ENCODE data around the gene BBOX1. TPM values are rescaled to one million over a fixed set of nuclear protein-coding genes. Genes with fewer than 3 reads are reported as not detected.

Gene BBOX1
- total RNA-seq, 1 experiment from 2014 or later: not detected

DNA sequence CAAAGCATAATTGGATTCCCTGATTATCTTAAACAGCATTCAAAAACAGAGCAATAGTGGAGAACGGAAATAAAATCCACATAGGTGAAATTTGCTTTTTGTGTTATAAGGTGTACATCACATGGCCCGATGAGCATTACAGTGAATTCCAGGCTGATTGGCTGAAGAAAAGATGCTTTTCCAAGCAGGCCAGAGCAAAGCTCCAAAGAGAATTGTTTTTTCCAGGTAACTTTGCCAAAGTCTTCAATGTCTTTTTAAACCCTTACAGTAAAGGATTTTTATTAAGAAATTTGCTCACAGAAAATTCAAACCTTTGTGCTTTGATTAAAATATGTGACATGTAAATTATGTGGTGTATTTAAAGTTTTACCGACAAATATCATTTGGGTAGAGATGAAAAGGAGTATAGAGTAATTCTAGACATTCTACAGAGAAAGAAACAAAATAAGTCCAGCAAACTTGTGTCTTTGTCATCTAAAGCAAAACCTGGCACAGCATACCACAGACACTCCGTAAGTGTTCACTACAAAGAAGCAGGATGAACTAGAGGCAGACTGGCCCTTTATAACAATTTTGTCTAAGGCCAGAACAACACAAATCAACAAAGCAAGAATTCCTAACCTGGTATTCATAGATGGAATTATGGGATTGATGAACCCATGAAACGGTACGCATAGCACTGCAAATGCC, 16.6 kb downstream of the BBOX1 start:
- H3K4me2 ChIP-seq: no peak overlapping the region
- TF ChIP-seq EZH2 (IDR thresholded peaks at IDR 0.05; ENCODE audit: low read depth): no peak
- TF ChIP-seq, protein P1, sequence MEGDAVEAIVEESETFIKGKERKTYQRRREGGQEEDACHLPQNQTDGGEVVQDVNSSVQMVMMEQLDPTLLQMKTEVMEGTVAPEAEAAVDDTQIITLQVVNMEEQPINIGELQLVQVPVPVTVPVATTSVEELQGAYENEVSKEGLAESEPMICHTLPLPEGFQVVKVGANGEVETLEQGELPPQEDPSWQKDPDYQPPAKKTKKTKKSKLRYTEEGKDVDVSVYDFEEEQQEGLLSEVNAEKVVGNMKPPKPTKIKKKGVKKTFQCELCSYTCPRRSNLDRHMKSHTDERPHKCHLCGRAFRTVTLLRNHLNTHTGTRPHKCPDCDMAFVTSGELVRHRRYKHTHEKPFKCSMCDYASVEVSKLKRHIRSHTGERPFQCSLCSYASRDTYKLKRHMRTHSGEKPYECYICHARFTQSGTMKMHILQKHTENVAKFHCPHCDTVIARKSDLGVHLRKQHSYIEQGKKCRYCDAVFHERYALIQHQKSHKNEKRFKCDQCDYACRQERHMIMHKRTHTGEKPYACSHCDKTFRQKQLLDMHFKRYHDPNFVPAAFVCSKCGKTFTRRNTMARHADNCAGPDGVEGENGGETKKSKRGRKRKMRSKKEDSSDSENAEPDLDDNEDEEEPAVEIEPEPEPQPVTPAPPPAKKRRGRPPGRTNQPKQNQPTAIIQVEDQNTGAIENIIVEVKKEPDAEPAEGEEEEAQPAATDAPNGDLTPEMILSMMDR (conservative IDR thresholded peaks at IDR 0.05): no peak
- H2AFZ ChIP-seq: no peak overlapping the region
- no peak overlapping the region for H3K4me3 ChIP-seq
- DNase-seq: no peak
- ChIA-PET POLR2A (ENCODE audit: unreplicated experiment) (no interaction called here), CTCF (no interaction called here)
- BruUV-seq (replicated peaks): no TSS peak
- peaks cover 4% of the 10 kb centered on the region; the same call in 1 of the 2 replicates for H3F3A ChIP-seq (ENCODE audit: insufficient read depth, low read depth)
- H3K27me3 ChIP-seq (ENCODE audit: insufficient read depth, low read depth): no peaks in the 10 kb centered on the region
- H3K36me3 ChIP-seq (ENCODE audit: low read depth): no peaks in the 10 kb centered on the region
- H3K27ac ChIP-seq: no peak overlapping the region
- H4K20me1 ChIP-seq (ENCODE audit: insufficient read depth): no peaks in the 10 kb centered on the region
- H3K9me3 ChIP-seq (ENCODE audit: insufficient read depth, low read depth): no peaks in the 10 kb centered on the region
- intact Hi-C loops (cut with micrococcal nuclease; ENCODE audit: unreplicated experiment): no loop called here
- H3K9me2 ChIP-seq (ENCODE audit: insufficient read depth): no peaks in the 10 kb centered on the region
- H3K79me2 ChIP-seq (ENCODE audit: low read depth): no peaks in the 10 kb centered on the region
- H3K4me1 ChIP-seq (replicated peaks; ENCODE audit: insufficient read depth): peaks cover 10% of the 10 kb centered on the region

DNA sequence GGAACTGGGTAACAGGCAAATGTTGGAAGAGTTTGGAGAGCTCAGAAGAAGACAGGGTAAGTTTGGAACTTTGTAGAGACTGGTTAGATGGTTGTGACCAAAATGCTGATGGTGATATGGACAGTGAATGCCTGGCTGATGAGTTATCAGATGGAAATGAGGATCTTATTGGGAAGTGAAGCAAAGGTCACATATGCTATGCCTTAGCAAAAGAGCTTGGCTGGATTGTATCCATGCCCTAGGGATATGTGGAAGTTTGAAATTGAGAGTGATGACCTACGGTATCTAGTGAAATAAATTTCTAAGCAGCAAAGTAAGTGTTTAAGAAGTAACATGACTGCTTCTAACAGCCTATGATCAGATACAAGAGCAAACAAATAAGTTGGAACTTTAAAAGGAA, 17.8 kb downstream of the BBOX1 start:
- peaks cover 10% of the 10 kb centered on the region for H3K4me1 ChIP-seq (replicated peaks; ENCODE audit: insufficient read depth)
- no peaks in the 10 kb centered on the region for H4K20me1 ChIP-seq (ENCODE audit: insufficient read depth)
- no peak overlapping the region for H3K27ac ChIP-seq
- no TSS peak for BruUV-seq (replicated peaks)
- TF ChIP-seq EZH2 (IDR thresholded peaks at IDR 0.05; ENCODE audit: low read depth): no peak
- TF ChIP-seq, protein P1 (conservative IDR thresholded peaks at IDR 0.05): no peak
- H3K4me2 ChIP-seq: no peak overlapping the region
- no peaks in the 10 kb centered on the region for H3K9me2 ChIP-seq (ENCODE audit: insufficient read depth)
- peaks cover 4% of the 10 kb centered on the region; the same call in 1 of the 2 replicates for H3F3A ChIP-seq (ENCODE audit: insufficient read depth, low read depth)
- H3K36me3 ChIP-seq (ENCODE audit: low read depth): no peaks in the 10 kb centered on the region
- no peaks in the 10 kb centered on the region for H3K27me3 ChIP-seq (ENCODE audit: insufficient read depth, low read depth)
- no peak overlapping the region for H2AFZ ChIP-seq
- POLR2A ChIA-PET (ENCODE audit: unreplicated experiment): no interaction called here
- H3K79me2 ChIP-seq (ENCODE audit: low read depth): no peaks in the 10 kb centered on the region
- H3K4me3 ChIP-seq: no peak overlapping the region
- no peaks in the 10 kb centered on the region for H3K9me3 ChIP-seq (ENCODE audit: insufficient read depth, low read depth)
- CTCF ChIA-PET: no interaction called here
- DNase-seq: no peak
- intact Hi-C loops (cut with micrococcal nuclease; ENCODE audit: unreplicated experiment): no loop called here

GRCh38 chr11:27059431-27059830, 18.8 kb downstream of the BBOX1 start:
- POLR2A ChIA-PET (ENCODE audit: unreplicated experiment): no interaction called here
- intact Hi-C loops (cut with micrococcal nuclease; ENCODE audit: unreplicated experiment): no loop called here
- H3K27ac ChIP-seq: no peak overlapping the region

More at GRCh38 chr11:27059431-27059830, 18.8 kb downstream of the BBOX1 start:
- Histone ChIP-seq H3K9me2 (ENCODE audit: insufficient read depth) (no peaks in the 10 kb centered on the region), H4K20me1 (ENCODE audit: insufficient read depth) (no peaks in the 10 kb centered on the region), H3F3A (ENCODE audit: insufficient read depth, low read depth) (peaks cover 4% of the 10 kb centered on the region; the same call in 1 of the 2 replicates), H3K79me2 (ENCODE audit: low read depth) (no peaks in the 10 kb centered on the region), H3K4me1 (replicated peaks; ENCODE audit: insufficient read depth) (peaks cover 10% of the 10 kb centered on the region), H3K9me3 (ENCODE audit: insufficient read depth, low read depth) (no peaks in the 10 kb centered on the region), H3K4me2 (no peak overlapping the region), H2AFZ (no peak overlapping the region), H3K36me3 (ENCODE audit: low read depth) (no peaks in the 10 kb centered on the region), H3K4me3 (no peak overlapping the region), H3K27me3 (ENCODE audit: insufficient read depth, low read depth) (no peaks in the 10 kb centered on the region)
- TF ChIP-seq EZH2 (IDR thresholded peaks at IDR 0.05; ENCODE audit: low read depth): no peak
- TF ChIP-seq, protein P1 (conservative IDR thresholded peaks at IDR 0.05): no peak
- no TSS peak for BruUV-seq (replicated peaks)
- no peak for DNase-seq
- CTCF ChIA-PET: no interaction called here
